ENCODE results near the gene TDP1.
"Not testable (repeated sequence)": the region's sequence is repeated elsewhere in the genome, so short reads cannot be mapped to it uniquely, and the experiment has no call there.

TDP1 gene

DNA sequence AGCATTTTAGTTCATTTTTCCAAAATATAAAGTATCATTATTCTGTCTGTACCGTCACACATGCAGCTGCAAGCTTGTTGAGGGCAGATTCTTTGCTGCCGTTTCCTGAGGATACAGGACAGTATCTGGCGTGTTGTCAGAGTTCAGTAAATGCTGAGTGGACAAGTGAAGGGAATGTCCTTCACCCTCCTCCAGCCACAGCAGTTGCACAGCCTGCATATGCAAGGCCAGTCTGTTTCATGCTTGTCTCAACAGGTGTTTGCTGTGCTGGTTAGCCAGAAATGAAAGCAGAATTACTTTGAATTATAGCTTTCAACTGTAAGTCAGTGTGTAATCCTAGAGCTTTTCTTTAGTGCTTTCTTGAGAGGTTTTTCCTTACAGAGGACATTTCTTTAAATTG lies 36.5 kb downstream of the TDP1 start:
- DNase-seq = no peak

- no peak for DNase-seq
Measured at GRCh38 chr14:89996963-89997362, 41.2 kb downstream of the TDP1 start.

DNA sequence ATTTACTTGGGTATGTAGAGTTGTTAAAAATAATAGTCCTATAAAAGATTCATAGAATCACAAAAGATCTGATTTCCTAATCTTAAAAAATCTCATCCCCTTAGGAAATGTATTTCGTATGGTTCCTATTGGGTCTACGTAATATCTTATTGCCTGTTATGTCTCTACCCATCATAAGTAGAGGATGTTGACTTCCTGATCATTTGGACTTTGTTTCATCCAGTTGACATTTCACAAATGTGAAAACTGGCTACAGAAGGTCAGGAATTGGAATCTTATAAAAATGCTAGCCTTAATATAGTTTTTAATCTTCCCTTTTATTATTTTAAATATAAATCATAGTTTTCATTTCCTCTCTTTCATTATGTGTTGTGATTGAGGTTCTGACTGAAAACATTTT lies 45.2 kb downstream of the TDP1 start:
- no peak for DNase-seq

DNA sequence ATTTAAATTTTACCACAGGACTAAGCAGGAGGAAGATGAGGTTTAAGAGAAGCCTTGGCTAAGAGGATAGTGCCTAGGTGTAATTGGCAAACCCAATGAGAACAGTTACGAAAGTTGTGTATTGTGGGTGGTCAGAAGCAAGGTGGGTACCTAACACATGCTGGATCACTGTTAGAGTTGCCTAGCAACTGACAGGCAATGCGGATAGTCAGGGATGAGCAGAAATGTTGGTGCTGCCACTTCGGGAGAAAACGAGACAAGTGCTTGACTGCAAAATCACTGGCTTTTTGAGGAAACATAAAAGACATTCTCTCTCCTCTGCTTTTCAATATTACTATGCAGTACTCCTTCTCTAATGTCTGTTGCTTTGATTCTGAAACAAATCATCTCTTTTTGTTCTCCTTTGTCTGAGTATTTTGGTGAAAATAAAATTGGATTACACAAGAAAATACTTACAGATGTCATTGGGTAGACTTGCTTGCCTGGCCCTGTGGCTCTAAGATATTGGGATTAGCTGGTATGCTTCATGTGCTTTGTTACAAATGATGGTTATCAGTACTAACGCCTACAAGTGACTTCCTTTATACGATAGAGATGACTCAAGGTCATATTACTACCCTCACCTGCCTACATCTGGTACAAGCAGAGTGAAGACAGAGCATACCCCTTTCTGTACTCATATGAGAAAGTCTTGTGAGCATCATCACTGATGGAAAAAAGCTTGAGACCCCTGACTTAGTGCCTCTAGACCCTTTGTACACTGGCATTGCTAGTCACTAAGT lies 48.0 kb downstream of the TDP1 start:
- no peak for DNase-seq

GRCh38 chr14:90005441-90005840 lies 49.7 kb downstream of the TDP1 start:
- DNase-seq = no peak

DNA sequence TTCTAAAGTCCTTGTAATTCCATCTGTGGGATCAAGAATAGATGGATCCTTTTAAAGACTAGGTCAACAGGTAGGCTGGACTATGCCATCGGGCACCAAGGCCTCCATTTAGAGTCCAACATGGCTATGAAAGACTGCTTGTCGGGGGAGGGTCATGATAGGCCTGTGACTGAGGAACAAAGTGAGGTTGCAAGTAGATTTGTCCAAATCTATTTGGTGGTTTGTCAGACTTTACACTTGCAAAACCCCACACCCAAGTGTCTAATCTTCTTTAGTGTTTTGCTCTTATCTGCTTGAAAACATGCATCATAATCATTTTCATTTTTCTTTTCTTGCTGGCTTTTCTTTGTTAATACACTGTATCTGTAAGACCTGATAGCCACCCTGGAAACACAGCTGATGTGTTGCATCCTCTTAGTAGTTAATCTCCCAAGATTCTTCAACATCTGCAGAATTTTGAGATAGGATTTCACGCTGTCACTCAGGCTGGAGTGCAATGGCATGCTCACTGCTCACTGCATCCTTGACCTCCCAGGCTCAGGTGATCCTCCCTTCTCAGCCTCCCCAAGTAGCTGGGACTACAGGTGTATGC lies 50.3 kb downstream of the TDP1 start:
- DNase-seq = no peak

GRCh38 chr14:90017371-90017770 lies 61.6 kb downstream of the TDP1 start:
- no peak for DNase-seq

GRCh38 chr14:90019824-90020523 lies 64.2 kb downstream of the TDP1 start:
- no peak for DNase-seq

DNA sequence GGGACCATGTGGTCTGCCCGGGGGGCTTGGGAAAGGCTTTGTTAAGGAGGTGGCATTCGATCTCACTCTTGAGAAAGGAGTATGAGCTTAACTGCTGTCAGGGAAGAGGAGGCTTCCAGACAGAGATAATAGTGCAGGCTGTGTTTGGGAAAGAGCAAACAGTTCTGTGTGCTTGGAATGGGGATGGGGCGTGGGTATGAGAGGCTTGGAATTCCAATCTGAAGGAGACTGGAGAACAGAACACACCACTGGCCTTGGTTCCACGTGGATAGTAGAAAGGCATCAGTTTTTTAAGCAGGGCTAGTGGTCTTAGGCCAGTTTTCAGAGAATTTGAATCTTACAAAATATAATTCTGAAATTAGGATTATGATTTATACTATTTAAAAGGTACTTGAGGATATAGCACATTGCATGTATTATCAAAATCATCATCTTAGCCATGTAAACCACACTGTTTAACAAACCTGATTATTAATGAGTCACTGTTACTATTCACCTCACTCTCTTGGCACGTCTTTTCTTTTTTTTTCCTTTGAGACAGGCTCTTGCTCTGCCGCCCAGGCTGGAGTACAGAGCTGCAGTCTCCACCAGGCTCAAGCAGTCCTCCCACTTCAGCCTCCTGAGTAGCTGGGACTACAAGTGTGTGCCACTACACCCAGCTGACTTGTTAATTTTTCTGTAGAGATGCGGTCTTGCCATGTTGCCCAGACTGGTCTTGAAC lies 67.6 kb downstream of the TDP1 start:
- no peak for DNase-seq

DNA sequence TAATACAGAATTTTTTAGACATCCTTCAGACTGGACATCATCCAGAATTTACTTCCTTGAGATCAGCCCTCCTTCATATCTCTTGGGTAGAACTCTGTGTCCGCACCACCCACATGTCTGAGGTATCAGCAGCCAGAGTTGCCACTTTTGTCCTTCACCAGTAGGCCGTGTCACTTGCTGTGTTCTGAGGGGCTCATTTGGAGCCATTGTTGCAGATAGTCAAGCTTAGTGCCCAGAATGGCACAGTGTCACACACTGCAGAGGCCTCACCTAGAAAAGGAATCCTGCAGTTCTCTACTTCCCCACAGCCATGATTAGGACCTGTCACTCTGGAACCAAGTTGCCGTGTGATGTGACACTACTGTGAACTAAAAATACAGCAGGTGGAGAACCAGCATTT lies 69.2 kb downstream of the TDP1 start:
- no peak for DNase-seq

GRCh38 chr14:90026608-90027007 lies 70.9 kb downstream of the TDP1 start:
- DNase-seq = not testable (repeated sequence)

- DNase-seq = no peak
Measured at GRCh38 chr14:90027842-90028241, 72.1 kb downstream of the TDP1 start.

DNA sequence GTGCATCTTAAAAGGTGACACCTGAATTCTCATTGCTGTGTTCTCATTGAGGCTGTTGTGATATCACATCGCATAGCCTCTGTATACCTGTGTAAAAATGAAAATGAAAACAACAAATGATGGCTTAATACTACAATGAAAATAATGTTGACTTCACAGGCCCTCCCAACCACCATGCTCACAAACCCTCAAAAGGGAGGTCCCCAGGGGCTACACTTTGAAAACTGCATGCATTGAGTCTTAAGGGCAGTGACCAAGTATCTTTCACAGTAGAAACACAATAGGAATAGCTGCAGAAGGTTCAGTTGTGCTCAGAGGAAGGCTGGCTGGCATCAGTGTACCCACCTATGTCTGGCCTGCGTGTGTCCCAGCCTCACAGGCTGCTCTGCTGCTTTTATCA lies 78.4 kb downstream of the TDP1 start:
- DNase-seq = no peak

GRCh38 chr14:90034835-90035525 lies 79.3 kb downstream of the TDP1 start:
- DNase-seq = no peak

- DNase-seq = no peak
Measured at GRCh38 chr14:90039253-90040010, 83.7 kb downstream of the TDP1 start.

GRCh38 chr14:90040411-90040810 lies 84.7 kb downstream of the TDP1 start:
- DNase-seq = no peak

- no peak for DNase-seq
Measured at GRCh38 chr14:90042496-90043252, 86.9 kb downstream of the TDP1 start.

- DNase-seq = no peak
Measured at GRCh38 chr14:90045616-90046015, 89.9 kb downstream of the TDP1 start.

GRCh38 chr14:90049390-90049789 lies 93.7 kb downstream of the TDP1 start:
- DNase-seq = no peak

DNA sequence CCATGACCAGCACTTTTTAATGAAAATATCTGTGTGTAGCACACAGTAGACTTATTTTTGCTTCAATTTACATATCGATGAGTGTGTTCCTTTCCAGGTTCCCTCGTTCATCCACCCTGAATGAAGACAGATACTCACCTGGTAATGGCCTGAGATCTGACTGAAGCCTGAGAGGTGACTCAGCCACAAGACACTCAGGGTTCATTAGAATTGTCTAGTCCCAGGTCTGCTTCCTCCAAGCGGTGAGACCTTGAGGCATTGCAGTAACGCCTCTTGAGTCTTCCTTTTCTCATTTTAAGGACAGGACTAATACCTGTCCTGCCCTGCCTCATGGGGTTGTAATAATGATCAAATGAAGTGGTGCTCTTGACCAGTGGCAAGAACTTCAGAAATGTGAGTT lies 94.5 kb downstream of the TDP1 start:
- no peak for DNase-seq

DNA sequence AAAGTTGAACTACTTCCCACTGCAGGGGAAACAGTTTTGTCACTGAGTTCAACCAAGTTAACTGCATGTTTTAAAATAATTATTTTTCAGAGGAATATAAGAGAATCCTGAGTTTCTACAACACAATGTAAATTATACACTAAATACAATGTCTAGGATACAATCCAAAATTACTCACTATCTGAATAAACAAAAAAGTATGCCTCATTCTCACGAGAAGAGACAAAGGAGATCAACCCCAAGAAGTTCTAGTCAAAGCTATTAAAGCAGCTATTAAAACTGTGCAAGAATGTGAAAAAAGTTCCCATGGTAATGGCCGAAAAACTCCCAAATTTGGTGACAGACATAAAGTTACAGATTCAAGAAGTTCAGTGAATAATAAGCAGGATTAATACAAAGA lies 97.3 kb downstream of the TDP1 start:
- DNase-seq = no peak
